ENCODE data around the gene KRT17. TPM values are rescaled to one million over a fixed set of nuclear protein-coding genes. Genes with fewer than 3 reads are reported as not detected.
A peak's percentile ranks its signal among the peaks of the same experiment; 100 is the strongest.

The KRT17 gene
- total RNA-seq, 1 donor from 2014 or later, result 5.9 TPM

DNA sequence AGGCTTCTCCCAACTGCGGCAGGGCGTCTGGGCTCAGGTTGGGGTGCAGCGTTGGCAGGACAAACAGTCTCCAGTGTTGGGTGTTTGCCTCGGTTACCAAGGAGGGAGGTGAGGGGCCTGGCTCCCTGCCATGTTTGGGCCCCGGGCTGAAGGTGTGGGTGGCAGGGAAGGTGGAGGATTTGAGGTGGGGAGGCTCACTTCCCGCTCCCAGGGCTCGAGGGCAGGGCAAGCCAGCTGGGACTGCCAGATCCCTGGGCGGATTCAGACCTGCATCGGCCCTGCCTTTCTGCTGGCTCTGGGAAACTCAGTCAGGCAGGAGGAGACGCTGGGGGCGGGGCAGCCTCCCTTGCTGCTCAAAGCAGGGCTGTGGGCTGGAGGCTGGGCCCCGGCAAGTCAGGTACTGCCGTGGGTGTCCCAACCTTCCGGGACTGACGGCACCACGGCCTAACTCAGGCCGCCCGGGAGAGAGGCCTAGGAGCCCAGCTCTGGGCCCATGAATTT, 31.3 kb upstream of the KRT17 start:
- DNase-seq (peak; percentile 92), ATAC-seq (peak; percentile 65)
- H3K9me3 ChIP-seq, result no peaks in the 10 kb centered on the region
- no peaks in the 10 kb centered on the region for H3K36me3 ChIP-seq
- no peaks in the 10 kb centered on the region for H3K27me3 ChIP-seq
- intact Hi-C loops (cut with DNase I), result no loop called here
- H3K4me3 ChIP-seq, result no peak overlapping the region
- peak overlapping the region; percentile 86 for H3K27ac ChIP-seq
- no peak for TF ChIP-seq CTCF (IDR thresholded peaks at IDR 0.05)
- H3K4me1 ChIP-seq, result peaks cover 8% of the 10 kb centered on the region

DNA sequence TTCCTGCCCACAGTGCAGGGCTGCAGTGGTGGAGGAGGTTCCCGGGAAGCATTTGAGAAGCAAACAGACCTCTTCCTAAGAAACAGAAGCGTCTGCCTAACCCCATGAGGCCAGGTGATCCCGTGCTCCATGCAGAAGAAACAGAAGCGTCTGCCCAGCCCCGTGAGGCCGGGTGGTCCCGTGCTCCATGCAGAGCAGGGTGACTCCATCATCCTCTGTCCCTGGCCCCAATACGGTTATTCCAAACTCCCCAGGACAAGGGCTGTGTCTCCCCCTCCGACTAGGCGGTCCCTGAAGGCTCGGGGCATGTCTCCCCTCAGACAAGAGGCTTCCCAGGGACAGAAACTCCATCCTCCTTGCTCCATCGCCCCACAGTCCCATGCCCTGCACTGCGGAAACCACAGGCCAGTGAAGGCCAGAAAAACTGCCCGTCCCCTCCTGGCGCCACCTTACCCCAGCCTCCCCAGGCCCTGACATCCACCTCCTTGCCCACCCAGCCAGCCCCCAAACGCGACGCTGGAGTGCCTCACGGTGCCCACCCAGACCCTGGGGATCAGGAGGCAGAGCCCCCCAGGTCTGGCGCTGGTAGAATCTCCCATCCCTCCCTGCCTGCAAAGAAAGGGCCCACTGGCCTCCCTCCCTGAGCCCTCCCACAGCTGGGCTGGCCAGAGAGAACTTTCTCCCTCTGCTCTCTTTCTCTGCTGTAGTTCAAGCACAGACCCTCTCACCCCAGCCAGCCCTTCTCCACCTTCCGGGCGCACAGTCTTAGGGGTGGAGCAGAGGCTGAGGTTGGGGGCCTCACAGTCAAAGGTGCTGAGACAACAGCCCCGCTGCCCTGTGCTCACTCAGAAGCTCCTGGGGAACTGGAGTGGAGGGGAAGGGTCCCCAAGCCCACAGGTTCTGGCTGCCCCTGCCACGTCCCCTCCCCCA, 30.6 kb upstream of the KRT17 start:
- ATAC-seq, result no peak
- no peak for DNase-seq
- peak overlapping the region; percentile 86 for H3K27ac ChIP-seq

DNA sequence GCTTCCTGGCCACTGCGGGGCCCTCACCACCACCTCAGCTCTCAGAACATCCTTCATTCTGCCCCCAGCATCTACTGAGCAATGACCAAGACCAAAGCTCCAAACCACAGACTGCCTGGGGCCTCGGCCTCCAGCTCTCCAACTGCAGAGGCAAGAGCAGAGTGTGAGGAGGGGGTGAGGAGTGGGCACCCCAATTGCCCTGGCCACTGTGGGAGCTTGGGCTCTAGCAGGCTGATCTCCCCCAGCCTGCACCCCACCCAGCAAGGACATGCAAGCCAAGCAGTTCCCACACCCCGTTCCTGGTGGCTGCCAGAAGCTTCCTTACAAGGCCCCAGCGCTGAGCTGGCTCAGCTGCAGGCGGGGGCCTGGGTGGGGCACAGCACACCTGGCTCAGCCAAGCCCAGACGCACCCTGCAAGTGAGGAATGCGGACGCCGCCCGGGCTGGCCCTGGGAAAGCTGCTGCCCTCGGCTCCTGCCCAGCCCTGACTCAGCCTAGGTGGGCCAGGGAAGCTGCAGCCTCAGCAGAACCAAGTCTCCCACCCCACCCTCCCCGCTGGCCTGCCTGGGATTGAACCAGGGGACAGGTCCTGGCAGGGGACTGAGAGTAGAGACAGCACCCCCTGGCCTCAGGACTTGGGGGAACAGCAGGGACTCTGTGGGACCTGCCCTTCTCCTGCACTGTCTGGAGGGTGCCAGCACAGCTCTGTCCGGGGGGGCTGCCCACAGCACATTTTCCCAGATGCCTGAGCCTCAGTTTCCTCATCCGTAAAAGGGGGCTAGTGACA, 29.7 kb upstream of the KRT17 start:
- Histone ChIP-seq H3K27me3 (no peaks in the 10 kb centered on the region), H3K4me3 (no peak overlapping the region), H3K36me3 (no peaks in the 10 kb centered on the region), H3K4me1 (peaks cover 8% of the 10 kb centered on the region), H3K9me3 (no peaks in the 10 kb centered on the region), H3K27ac (peak overlapping the region; percentile 86)
- ATAC-seq (peak; percentile 81), DNase-seq (peak; percentile 92)
- intact Hi-C loops (cut with DNase I), result no loop called here
- no peak for TF ChIP-seq CTCF (IDR thresholded peaks at IDR 0.05)

More for the DNA sequence above, 30.6 kb upstream of the KRT17 start:
- intact Hi-C loops (cut with DNase I), result no loop called here
- no peak for TF ChIP-seq CTCF (IDR thresholded peaks at IDR 0.05)
- no peaks in the 10 kb centered on the region for H3K36me3 ChIP-seq
- peaks cover 8% of the 10 kb centered on the region for H3K4me1 ChIP-seq
- H3K4me3 ChIP-seq, result no peak overlapping the region
- no peaks in the 10 kb centered on the region for H3K27me3 ChIP-seq
- H3K9me3 ChIP-seq, result no peaks in the 10 kb centered on the region

GRCh38 chr17:41653421-41653820, 29.0 kb upstream of the KRT17 start:
- Histone ChIP-seq H3K27me3 (no peaks in the 10 kb centered on the region), H3K4me3 (no peak overlapping the region), H3K36me3 (no peaks in the 10 kb centered on the region), H3K4me1 (peaks cover 13% of the 10 kb centered on the region), H3K9me3 (no peaks in the 10 kb centered on the region), H3K27ac (peak overlapping the region; percentile 86)
- TF ChIP-seq CTCF (IDR thresholded peaks at IDR 0.05), result no peak
- ATAC-seq, result no peak
- intact Hi-C loops (cut with DNase I), result no loop called here
- DNase-seq, result no peak

GRCh38 chr17:41652461-41652970, 28.1 kb upstream of the KRT17 start:
- intact Hi-C loops (cut with DNase I), result no loop called here
- Histone ChIP-seq H3K4me3 (no peak overlapping the region), H3K27ac (peak overlapping the region; percentile 78), H3K9me3 (no peaks in the 10 kb centered on the region), H3K36me3 (no peaks in the 10 kb centered on the region), H3K4me1 (peaks cover 22% of the 10 kb centered on the region), H3K27me3 (no peaks in the 10 kb centered on the region)
- TF ChIP-seq CTCF (IDR thresholded peaks at IDR 0.05), result no peak
- ATAC-seq, result no peak
- DNase-seq, result peak; percentile 64

Measured in upper lobe of right lung (tissue), 1 donor.